Activated CD4-positive, CD25-positive, alpha-beta regulatory T cell treated with anti-CD3 and anti-CD28 coated beads, Interleukin-2, amount 50 U/mL, for 24 hours (primary cell): ENCODE data around the gene GHRHR.
A peak's percentile ranks its signal among the peaks of the same experiment; 100 is the strongest.

Experiments
- ATAC-seq, 2 donors: fragments of 150-1000 bp; cut with Tn5 transposase; one replicate each; pipeline ENCODE4 v1.10.0; 2021; ENCODE audit warnings: mild to moderate bottlenecking in 1 of 2, moderate library complexity in 1 of 2

Gene GHRHR

GRCh38 chr7:30929686-30930085 lies 34.1 kb upstream of the GHRHR start:
- no peak for ATAC-seq

GRCh38 chr7:30930621-30931020 lies 33.1 kb upstream of the GHRHR start:
- ATAC-seq = no peak

- no peak for ATAC-seq
These were observed 32.4 kb upstream of the GHRHR start for GRCh38 chr7:30931161-30931928.

GRCh38 chr7:30931929-30932540 lies 31.7 kb upstream of the GHRHR start:
- no peak for ATAC-seq

GRCh38 chr7:30932562-30932961 lies 31.2 kb upstream of the GHRHR start:
- ATAC-seq = no peak

GRCh38 chr7:30933124-30933974 lies 30.4 kb upstream of the GHRHR start:
- ATAC-seq = no peak

- ATAC-seq = no peak
These were observed 29.5 kb upstream of the GHRHR start for GRCh38 chr7:30934225-30934624.

- no peak for ATAC-seq
These were observed 28.8 kb upstream of the GHRHR start for GRCh38 chr7:30934732-30935568.

- ATAC-seq = no peak
These were observed 28.2 kb upstream of the GHRHR start for GRCh38 chr7:30935569-30935877.

- no peak for ATAC-seq
These were observed 27.0 kb upstream of the GHRHR start for GRCh38 chr7:30936650-30937245.

GRCh38 chr7:30937416-30937815 lies 26.3 kb upstream of the GHRHR start:
- ATAC-seq = no peak

- ATAC-seq = peak; percentile 43 to 48
These were observed 25.1 kb upstream of the GHRHR start for GRCh38 chr7:30938435-30939316.

GRCh38 chr7:30941582-30942323 lies 22.0 kb upstream of the GHRHR start:
- no peak for ATAC-seq

GRCh38 chr7:30950197-30950596 lies 13.6 kb upstream of the GHRHR start:
- ATAC-seq = no peak

GRCh38 chr7:30954914-30955313 lies 8.8 kb upstream of the GHRHR start:
- no peak for ATAC-seq

- no peak for ATAC-seq
These were observed 7.0 kb upstream of the GHRHR start for GRCh38 chr7:30956704-30957103.

- no peak for ATAC-seq
These were observed 1.6 kb downstream of the GHRHR start for GRCh38 chr7:30965372-30965771.

- ATAC-seq = no peak
These were observed 2.1 kb downstream of the GHRHR start for GRCh38 chr7:30965883-30966282.

GRCh38 chr7:30968294-30968693 lies 4.5 kb downstream of the GHRHR start:
- ATAC-seq = no peak

- no peak for ATAC-seq
These were observed 5.2 kb downstream of the GHRHR start for GRCh38 chr7:30968747-30969603.
